HG02642 (cell line): Measurements from ENCODE around the gene DHX16.
"Not testable (repeated sequence)": the region's sequence is repeated elsewhere in the genome, so short reads cannot be mapped to it uniquely, and the experiment has no call there.

Source experiments
- ATAC-seq: cut with Tn5 transposase; IDR thresholded peaks from one replicate; pipeline ENCODE4 v1.9.1; 2021; ENCODE audit warnings: mild to moderate bottlenecking; ENCODE audit not compliant: unreplicated experiment, poor library complexity

DHX16 gene

GRCh38 chr6:30672445-30673253 lies at the start of gene DHX16:
Gene DHX16, minus strand, starts transcription at chr6:30673006. Its CDS starts 165 bp downstream, at chr6:30672841.
- peak; percentile 78 for ATAC-seq

DNA sequence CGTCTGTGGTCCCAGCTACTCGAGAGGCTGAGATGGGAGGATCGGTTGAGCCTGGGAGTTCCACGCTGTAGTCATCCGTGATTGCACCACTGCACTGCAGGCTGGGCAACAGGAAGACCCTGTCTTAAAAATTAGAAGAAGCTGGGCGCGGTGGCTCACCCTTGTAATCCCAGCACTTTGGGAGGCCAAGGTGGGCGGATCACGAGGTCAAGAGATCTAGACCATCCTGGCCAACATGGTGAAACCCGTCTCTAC lies 49.1 kb upstream of the DHX16 start:
- ATAC-seq, result not testable (repeated sequence)

GRCh38 chr6:30721198-30722024 lies 48.6 kb upstream of the DHX16 start:
- peak; percentile 32 for ATAC-seq

DNA sequence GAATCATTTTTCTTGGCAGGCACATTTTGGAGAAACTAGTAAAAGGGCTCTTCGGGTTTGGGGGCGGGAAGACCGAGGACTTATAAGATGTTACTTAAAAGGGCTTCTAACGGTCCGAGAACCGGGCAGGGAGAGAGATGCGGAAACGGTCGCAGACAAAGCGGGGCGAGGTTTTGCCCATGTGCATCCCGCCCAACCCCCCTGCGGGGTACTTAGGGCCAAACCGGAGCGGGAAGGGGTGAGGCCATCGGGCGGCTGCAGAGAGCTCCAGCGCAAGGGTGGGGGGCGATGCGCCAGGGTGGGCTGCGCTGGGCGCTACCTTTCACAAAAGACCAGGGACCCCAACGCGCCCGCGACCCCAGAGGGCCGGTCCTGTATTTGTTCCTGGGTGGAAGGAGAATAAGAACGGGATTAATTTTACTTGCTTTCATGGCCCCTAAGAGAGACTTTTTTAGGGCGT lies 48.0 kb upstream of the DHX16 start:
- no peak for ATAC-seq

- peak; percentile 44 for ATAC-seq
Measured at GRCh38 chr6:30719791-30720737, 47.3 kb upstream of the DHX16 start, which contains the start of gene TUBB. Gene TUBB, plus strand, starts transcription at chr6:30720352. Its CDS starts 155 bp downstream, at chr6:30720507.

DNA sequence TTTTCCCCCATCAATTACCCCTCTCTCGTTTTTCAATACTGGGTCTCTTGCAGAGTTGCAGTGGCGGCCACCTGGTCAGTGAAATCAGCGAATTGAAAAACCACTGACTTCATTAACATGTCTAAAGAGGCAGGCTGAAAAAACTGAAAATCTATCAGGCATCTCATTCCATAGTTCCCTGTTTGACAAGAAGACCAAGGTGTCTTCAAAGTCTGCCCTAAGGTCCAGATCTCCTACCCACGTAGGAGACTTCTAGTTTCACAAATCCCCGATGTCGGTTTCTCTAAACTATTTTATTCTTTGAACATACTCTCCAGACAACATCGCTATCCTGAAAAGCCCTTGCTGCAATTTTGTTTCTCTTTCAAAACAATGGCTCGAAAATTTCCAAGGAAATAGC lies 46.5 kb upstream of the DHX16 start:
- no peak for ATAC-seq

- ATAC-seq, result not testable (repeated sequence)
Measured at GRCh38 chr6:30717845-30718720, 45.3 kb upstream of the DHX16 start.

DNA sequence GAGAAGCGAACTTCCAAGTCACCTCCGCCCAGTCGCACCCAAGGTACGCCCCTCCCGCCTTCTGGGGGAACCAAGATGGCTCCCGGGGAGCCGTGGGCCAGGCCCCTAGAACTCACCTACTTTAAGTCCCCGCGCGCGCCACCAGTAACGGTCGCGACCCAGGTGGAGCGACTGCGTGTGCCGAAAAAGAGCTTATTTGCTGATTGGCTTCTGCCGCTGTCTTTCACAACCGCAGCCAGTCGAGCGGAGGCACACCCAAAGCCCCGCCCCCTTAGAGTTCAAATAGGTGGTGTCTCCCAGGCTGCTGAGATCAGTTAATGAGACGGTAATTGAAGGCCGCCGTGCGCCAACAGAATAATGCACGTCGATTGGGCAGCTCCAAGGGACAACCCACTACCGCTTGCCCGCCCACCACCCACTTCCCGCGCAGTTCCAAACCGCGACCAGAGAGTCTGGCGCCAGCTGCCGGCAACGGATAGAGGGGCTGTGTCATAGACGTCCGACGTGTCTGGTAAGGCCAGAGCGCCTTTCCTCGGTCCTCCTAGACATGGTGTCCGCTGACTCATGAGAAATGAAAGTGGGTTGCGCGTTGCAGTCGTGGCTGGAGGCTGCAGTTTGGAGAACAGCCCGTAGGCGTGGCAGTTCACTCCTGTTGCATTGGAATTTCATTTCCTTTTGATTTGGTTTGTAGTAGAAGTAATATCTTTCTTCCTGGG lies 44.5 kb upstream of the DHX16 start, which contains the start of gene MDC1:
MDC1 (minus strand) TSS at position 153 of the 716 bp plus-strand sequence. CDS start 2,106 bp downstream, outside the sequence.
- peak; percentile 72 for ATAC-seq

DNA sequence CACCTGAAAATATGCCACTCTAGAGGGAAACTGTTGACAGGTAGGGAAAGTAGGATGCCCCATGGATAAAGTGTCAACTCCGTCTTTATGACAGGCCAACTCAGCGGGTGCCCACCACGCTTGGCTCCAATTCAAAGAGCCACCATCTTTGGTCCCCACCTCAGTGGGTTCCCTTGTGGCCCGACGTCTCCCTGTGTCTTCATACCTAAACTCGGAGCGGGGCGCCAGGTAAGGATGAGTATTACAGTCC lies 44.0 kb upstream of the DHX16 start:
- no peak for ATAC-seq

- no peak for ATAC-seq
Measured at GRCh38 chr6:30714263-30714662, 41.5 kb upstream of the DHX16 start.

DNA sequence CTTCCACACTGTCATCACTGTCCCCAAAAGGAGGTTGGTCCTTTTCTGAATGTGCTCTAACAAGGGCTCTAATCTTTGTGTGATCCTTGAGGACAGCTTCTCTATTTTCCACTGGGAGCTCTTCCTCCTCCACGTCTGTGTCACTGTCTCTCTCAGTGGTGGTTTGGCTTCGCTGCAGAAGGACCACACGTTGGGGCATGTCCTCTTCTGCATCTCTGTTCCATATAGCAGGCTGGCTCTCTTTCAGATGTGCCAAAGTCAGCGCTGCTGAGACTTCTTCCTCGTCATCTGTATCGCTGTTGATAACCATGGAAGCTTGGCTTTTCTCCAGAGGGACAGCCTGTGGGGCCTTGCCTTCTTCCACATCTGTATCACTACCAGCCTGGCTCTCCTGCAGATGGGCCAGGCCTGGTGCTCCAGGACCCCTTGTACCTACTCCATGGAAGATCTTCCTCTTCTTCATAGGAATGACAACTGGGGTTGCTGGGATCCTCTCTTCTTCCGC lies 39.7 kb upstream of the DHX16 start:
- ATAC-seq, result no peak

DNA sequence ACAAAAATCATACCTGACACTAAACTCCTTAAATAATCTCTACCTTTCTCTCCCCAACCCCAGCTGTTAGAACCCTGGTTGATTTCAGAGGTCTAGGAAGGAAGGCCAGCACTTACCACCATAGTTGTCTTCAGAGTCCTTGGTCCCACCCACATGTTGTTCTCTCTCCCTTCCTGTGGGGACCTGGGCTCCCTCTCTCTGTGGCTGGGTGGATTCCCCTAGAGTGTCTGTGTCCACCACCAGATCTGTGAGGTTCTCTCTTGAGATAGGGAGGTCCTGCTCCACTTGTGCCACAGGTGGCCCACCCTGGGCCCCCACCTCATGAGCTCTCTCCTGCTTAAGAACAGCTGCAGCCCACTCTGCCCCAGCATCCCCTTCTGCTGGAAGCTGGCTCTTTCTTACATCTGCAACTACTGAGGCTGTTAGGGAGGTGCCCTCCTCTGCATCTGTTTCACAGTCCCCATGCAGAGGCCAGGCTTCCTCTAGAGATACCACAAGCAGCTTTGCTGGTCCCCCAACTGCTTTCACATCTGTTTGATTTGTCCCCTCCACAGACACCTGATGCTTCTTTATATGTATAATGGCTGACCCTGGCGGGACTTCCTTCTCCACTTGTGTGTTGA lies 39.1 kb upstream of the DHX16 start:
- no peak for ATAC-seq

DNA sequence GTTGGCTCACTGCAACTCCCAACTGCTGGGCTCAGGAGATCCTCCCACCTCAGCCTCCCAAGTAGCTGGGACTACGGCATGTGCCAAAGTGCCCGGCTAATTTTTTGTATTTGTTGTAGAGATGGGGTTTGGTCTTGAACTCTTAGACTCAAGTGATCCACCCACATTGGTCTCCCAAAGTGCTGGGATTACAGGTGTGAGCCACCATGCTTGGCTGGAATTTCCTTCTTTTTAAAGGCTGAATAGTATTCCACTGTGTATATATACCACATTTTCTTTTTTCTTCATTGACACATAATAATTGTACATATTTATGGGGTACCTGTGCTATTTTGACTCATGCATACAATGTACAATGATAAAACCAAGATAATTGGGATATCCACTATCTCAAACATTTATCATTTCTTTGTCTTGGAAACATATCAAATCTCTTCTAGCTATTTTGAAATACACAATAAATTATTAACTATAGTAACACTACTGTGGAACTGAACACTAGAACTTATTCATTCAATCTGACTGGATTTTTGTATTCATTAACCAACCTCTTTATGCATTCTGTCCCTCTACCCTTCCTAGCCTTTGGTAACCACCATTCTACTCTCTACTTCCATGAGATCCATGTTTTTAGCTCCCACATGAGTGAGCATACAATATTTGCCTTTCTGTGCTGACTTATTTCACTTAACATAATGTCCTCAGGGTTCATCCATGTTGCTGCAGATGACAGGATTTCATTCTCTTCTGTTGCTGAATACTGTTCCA lies 36.5 kb upstream of the DHX16 start:
- no peak for ATAC-seq

DNA sequence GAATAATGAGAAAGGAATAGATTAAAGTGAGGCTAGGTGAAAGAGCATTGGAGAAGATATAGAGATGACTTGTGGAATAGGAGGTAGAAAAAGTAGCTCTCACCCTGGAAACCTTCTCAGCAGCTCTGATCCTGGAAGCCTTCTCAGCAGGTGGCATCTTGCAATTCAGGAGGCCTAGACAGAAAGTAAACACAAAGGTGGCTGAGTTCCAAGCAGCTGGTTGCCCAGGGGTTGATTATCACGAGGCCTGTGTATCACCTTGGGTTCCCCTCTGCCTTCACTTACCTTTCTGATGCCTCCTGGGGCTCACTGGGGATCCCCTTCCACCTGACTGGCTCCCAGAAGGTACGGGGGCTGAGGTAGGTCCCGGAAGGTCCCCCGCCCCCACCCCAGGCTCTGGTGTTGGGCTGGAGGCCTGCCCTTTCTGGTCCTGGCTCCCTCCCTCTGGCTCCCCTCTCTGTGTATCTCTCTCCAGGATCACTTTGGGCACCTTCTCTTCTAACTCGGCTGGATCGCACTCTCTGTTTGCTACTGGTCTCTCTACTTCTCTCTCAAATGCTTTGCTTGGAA lies 34.6 kb upstream of the DHX16 start:
- ATAC-seq, result no peak

GRCh38 chr6:30705620-30706019 lies 32.8 kb upstream of the DHX16 start:
- ATAC-seq, result no peak

DNA sequence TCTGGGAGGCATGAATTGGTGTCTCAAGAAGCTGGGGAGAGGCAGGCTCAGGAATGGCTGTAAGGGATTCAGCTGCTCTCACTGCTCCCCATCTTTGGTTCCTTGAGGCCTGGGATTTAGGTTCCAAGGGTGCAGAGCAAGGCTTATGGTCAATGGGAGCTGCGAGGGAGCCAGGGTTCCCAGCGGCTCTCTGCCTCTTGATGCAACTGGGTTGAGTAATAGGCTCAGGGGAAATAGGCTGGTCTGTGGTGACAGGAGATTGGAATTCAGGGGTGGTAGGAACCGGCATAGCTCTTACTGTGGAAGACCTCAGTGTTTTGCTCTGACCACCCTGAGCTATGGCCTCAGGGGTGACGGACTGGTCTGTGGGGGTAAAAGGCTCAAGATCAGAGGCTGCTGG lies 31.0 kb upstream of the DHX16 start:
- no peak for ATAC-seq

DNA sequence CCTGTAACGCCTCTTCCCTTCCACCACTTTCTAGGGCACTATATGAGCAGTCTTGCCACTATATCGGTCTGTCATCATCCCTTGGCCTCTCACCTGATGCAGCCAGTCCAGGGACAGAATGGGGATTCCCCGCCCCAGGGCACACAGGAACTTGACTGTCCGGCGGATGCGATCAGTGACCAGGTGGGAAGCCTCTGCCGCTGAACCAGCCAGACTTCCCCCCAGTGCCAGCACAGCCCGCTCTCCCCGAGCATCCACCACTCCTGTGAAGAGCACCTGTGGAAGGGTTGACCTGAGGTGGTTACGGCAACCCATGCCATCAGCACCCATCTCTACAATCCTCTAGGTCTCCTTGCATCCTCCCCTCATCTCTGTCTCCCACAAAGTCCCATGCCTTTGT lies 30.2 kb upstream of the DHX16 start:
- no peak for ATAC-seq
